Activated naive CD8-positive, alpha-beta T cell treated with anti-CD3 and anti-CD28 coated beads, Interleukin-2, amount 50 U/mL, for 16 hours (primary cell): ENCODE results near the gene HYOU1.
"Not testable (repeated sequence)": the region's sequence is repeated elsewhere in the genome, so short reads cannot be mapped to it uniquely, and the experiment has no call there.

ENCODE experiments used
- DNase-seq: peaks from one replicate; pipeline ENCODE4 v3.0.0-alpha.2; 2020; ENCODE audit warnings: low read depth, low spot score

HYOU1 gene

GRCh38 chr11:119046489-119046888 is 10.5 kb downstream of the HYOU1 start:
- DNase-seq = no peak

DNA sequence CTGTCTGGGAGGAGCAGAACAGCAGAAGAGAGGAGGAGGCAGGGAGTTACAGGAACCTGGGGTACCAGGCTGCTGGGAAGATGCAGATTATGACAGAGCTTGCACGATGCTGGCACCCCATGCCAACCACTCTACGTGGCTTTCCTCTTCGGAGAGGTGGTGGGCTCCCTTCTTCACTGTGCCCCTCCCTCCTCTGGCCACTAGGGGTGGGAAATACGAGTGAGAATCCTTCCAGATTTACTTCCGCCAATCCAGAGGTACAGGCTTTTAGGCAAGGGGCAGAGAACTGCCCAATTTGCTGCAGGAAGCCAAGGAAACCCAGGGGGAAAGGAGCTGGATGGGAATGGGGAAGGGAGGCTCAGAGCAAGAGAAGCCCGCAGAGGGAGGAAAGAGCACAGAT is 12.3 kb downstream of the HYOU1 start:
- DNase-seq = no peak

DNA sequence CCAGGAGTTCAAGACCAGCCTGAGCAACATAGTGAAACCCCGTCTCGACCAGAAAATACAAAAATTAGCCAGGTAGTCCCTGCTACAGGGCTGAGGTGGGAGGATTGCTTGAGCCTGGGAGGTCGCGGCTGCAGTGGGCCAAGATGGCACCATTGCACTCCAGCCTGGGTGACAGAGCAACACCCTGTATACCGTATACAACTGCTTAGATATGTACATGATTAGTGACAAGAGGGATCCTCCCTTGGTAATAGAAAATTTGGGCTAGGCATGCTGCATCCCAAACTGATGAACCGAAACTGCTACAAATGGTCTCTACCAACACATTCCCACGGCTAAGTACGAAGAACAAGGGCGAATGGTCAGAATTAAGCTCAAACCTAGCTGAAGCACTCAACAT is 14.1 kb downstream of the HYOU1 start:
- no peak for DNase-seq

GRCh38 chr11:119041821-119042514 is 15.0 kb downstream of the HYOU1 start:
- no peak for DNase-seq

DNA sequence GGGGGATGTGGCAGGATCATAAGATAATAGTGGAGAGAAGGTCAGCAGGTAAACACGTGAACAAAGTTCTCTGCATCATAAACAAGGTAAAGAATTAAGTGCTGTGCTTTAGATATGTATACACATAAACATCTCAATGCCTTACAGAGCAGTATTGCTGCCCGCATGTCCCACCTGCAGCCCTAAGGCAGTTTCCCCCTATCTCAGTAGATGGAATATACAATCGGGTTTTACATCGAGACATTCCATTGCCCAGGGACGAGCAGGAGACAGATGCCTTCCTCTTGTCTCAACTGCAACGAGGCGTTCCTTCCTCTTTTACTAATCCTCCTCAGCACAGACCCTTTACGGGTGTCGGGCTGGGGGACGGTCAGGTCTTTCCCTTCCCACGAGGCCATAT is 17.5 kb downstream of the HYOU1 start:
- not testable (repeated sequence) for DNase-seq

DNA sequence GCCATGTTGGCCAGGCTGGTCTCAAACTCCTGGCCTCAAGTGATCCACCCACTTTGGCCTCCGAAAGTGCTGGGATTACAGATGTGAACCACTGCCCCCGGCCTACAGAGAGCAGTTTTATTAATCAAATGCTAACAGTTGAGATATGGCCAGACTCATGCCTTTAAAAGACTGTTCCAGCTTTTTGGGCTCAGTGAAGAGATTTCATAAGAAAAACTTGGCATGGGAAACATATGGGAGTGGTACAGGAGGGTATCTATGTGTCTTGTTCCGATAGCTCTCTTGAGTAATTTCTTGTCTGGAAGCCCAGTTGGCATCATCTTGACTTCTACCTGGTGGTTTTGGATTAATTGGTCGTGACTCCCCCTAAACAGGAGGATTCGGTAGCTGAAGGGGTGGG is 18.1 kb downstream of the HYOU1 start:
- no peak for DNase-seq

DNA sequence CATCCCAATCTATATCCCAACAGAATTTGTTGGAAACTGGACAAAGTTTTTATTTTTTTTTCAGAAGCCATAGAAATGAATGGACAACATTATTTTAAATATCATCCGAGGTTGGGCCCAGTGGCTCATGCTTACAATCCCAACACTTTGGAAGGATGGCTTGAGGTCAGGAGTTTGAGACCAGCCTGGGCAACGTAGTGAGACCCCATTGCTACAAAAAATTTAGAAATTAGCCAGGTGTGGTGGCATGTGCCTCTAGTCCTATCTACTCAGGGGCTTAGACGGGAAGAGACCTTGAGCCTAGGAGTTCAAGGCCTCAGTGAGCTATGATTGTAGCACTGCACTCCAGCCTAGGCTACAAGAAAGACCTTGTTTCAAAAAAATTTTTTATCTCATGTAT is 22.2 kb downstream of the HYOU1 start:
- no peak for DNase-seq

DNA sequence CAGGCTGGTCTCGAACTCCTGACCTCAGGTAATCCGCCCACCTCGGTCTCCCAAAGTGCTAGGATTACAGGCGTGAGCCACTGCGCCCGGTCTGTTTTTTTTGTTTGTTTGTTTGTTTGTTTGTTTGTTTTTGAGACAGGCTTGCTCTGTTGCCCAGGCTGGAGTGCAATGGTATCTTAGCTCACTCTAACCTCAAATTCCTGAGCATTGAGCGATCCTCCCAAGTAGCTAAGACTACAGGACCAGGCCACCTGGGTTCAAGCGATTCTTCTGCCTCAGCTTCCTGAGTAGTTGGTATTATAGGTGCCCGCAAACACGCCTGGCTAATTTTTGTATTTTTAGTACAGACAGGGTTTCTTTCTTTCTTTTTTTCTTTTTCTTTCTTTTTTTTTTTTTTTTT is 23.6 kb downstream of the HYOU1 start:
- not testable (repeated sequence) for DNase-seq

DNA sequence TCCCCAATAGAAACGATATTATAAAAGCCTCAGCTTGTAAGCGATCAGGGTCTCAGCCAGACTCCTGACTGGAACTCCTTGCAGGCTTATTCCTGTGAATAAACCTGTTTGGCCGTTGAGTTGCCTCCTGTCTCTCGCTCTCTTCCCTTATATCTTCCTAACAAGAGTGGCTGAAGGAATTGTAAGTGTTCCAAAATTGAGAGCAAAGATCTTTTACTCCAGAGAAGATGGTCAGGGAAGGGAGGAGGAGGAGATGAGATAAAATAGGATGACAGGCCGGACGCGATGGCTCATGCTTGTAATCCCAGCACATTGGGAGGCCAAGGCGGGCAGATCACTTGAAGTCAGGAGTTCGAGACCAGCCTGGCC is 25.1 kb downstream of the HYOU1 start:
- DNase-seq = no peak

- peak; percentile 91 for DNase-seq
Measured at GRCh38 chr11:119030329-119031047, 26.5 kb downstream of the HYOU1 start, which contains the start of gene SLC37A4. TSS of gene SLC37A4 (minus strand) at chr11:119030877.

DNA sequence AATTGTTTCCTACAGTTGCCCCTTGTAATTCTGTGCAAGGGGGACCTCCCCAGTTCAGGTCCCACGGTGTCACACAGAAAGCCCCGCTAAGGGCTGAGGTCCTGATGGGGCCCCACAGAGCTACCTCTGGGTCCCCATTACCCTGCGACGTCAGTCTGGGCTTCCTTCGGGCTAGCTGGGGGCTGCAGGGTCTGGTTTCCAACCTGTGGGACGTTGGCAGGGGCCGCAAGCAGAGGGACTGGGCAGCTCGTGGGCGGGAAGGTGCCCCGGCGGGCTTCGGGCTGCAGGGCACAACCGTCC is 27.0 kb downstream of the HYOU1 start:
- no peak for DNase-seq

DNA sequence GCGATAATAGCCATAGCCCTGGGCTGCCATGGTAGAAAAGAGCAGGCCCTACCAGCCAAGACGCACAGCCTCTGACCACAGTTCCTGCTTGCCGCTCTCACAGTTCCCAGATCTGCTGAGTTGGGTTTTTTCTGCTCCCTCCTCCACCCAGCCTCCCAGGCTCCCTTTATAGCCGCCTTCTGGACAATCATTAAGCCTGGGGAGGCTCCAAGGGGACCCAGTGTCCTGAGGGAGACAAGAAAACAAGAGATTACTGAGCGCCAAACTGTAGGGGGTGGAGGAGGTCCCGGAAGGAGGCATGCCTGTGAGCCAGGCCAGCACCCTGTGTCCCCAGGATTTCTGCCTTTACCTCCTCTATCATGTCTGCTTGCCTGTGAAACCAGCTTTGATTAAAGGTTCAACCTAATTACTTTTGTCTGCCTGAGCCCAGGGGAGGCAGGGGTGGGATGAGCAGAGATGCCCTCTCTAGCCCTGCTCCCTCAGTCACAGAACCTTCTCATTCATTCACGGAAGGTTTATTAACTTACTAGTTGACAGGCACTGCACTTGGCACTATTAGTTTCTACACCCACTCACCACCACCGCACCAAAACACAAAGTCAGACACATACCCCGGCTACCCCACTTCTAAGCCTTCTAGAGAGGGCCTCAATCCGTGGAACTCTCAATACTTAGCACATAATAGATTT is 27.5 kb downstream of the HYOU1 start:
- DNase-seq = peak; percentile 30

DNA sequence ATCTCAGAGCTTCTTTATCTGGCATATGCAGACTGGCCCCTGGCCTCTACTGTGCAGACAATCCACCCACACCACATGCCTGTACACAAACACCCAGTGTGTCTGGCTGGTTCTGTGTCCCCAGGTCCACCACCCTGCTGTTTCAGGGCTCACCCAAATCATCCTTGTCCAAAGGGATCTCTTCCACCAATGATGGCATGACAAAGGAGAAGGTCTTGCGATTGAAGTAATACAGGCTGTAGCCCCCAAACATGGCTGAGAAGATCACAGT is 28.0 kb downstream of the HYOU1 start:
- no peak for DNase-seq

- DNase-seq = no peak
Measured at GRCh38 chr11:119028346-119029068, 28.5 kb downstream of the HYOU1 start.

DNA sequence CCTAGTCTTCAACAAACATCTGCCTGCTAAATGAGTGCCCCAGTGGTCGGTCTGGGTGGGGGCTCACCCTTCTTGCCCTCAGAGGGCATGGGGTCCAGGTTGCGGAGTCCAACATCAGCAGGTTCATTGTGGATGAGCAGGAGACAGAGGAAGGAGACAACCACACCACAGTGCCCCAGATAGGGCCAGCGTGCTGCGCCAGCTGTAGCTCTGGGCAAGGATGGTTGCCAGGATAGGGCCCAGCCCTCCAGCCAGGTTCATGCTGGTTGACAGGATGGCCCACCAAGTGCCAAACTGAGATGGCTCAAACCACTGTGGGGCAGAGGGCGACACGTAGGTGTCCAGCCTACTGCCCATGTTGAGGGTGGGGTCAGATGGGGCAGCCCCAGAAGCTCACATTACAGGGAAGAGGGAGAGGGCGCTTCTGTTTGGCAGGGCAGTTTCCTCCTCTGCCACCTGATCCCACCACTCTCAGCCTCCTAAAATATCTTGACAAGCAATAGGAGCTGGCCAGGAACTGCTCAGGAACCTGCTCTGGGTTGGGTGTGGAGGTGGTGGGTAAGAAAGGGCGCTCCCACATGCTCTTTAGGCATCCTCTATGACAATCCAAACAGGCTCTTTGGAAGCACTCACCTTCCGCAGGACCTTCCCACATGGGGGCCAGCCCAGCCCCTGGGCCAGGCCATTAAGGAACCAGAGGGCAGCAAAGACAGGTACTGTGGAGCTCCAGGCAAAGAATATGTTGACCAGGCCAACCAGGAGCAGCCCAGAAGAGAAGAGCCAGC is 29.3 kb downstream of the HYOU1 start:
- DNase-seq = no peak

- no peak for DNase-seq
Measured at GRCh38 chr11:119026970-119027369, 30.0 kb downstream of the HYOU1 start.

GRCh38 chr11:119025978-119026766 is 30.8 kb downstream of the HYOU1 start:
- no peak for DNase-seq

DNA sequence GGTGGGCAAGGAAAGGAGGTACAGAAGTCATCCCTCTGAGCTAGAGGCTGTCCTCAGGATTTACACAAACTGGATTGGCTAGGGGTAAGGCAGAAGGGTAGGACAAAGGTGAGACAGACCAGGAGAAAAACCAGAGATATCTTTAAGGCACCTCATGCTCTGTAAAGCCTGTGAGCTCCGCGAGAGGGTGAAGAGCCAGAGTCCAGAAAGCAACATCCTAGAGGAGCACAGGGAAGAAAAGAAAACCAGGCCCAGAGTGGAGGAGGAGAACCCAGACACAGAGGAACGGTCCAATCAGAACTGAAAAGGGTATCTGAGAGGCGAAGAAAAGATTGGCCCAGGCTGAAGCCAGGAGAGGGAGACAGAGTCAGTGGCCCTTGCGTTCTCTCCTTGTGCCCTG is 31.5 kb downstream of the HYOU1 start:
- no peak for DNase-seq

- DNase-seq = no peak
Measured at GRCh38 chr11:119025099-119025473, 31.9 kb downstream of the HYOU1 start.

- no peak for DNase-seq
Measured at GRCh38 chr11:119024430-119025098, 32.4 kb downstream of the HYOU1 start.

DNA sequence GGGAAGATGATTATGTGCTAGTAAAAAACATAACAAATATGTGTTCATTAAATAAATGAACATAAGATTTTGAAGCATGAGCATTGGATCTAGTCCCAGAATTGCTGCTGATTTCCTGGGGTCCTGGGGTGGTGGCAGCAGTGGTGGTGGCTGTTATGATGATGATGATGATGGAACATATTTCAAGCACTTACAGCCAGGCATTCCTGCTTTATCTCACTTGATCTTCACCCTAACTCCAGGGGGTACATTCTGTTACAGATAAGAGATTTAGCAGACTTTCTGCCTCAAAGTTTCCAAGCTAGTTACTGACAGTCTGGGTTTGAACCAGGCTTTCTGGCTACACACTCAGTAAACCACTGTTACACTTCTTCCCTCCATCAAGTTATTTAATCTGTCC is 33.3 kb downstream of the HYOU1 start:
- DNase-seq = no peak
